ENCODE results near the gene EIF4G3.
"Not testable (repeated sequence)": the region's sequence is repeated elsewhere in the genome, so short reads cannot be mapped to it uniquely, and the experiment has no call there.

The EIF4G3 gene

GRCh38 chr1:21153388-21153787 lies 23.3 kb downstream of the EIF4G3 start:
- no peak for DNase-seq (ENCODE audit: low read depth in 2 of 2, low spot score in 1 of 2)

GRCh38 chr1:21152423-21153100 lies 24.1 kb downstream of the EIF4G3 start:
- no peak for DNase-seq (ENCODE audit: low read depth in 2 of 2, low spot score in 1 of 2)

- no peak for DNase-seq (ENCODE audit: low read depth in 2 of 2, low spot score in 1 of 2)
These were observed 26.8 kb downstream of the EIF4G3 start for GRCh38 chr1:21149855-21150432.

- DNase-seq (ENCODE audit: low read depth in 2 of 2, low spot score in 1 of 2): no peak
These were observed 27.3 kb downstream of the EIF4G3 start for GRCh38 chr1:21149430-21149854.

GRCh38 chr1:21143752-21144151 lies 32.9 kb downstream of the EIF4G3 start:
- no peak for DNase-seq (ENCODE audit: low read depth in 2 of 2, low spot score in 1 of 2)

GRCh38 chr1:21143138-21143537 lies 33.6 kb downstream of the EIF4G3 start:
- DNase-seq (ENCODE audit: low read depth in 2 of 2, low spot score in 1 of 2): no peak

GRCh38 chr1:21141030-21141429 lies 35.7 kb downstream of the EIF4G3 start:
- no peak for DNase-seq (ENCODE audit: low read depth in 2 of 2, low spot score in 1 of 2)

- DNase-seq (ENCODE audit: low read depth in 2 of 2, low spot score in 1 of 2): no peak
These were observed 37.1 kb downstream of the EIF4G3 start for GRCh38 chr1:21139601-21140000.

GRCh38 chr1:21136344-21136743 lies 40.4 kb downstream of the EIF4G3 start:
- not testable (repeated sequence) for DNase-seq (ENCODE audit: low read depth in 2 of 2, low spot score in 1 of 2)

GRCh38 chr1:21131200-21131599 lies 45.5 kb downstream of the EIF4G3 start:
- DNase-seq (ENCODE audit: low read depth in 2 of 2, low spot score in 1 of 2): no peak

GRCh38 chr1:21129407-21129806 lies 47.3 kb downstream of the EIF4G3 start:
- DNase-seq (ENCODE audit: low read depth in 2 of 2, low spot score in 1 of 2): no peak

- no peak for DNase-seq (ENCODE audit: low read depth in 2 of 2, low spot score in 1 of 2)
These were observed 50.4 kb downstream of the EIF4G3 start for GRCh38 chr1:21126324-21126723.

- no peak for DNase-seq (ENCODE audit: low read depth in 2 of 2, low spot score in 1 of 2)
These were observed 51.9 kb downstream of the EIF4G3 start for GRCh38 chr1:21124846-21125245.

GRCh38 chr1:21123287-21123948 lies 53.3 kb downstream of the EIF4G3 start:
- DNase-seq (ENCODE audit: low read depth in 2 of 2, low spot score in 1 of 2): no peak

GRCh38 chr1:21121764-21122471 lies 54.8 kb downstream of the EIF4G3 start:
- no peak for DNase-seq (ENCODE audit: low read depth in 2 of 2, low spot score in 1 of 2)

- no peak for DNase-seq (ENCODE audit: low read depth in 2 of 2, low spot score in 1 of 2)
These were observed 58.5 kb downstream of the EIF4G3 start for GRCh38 chr1:21118167-21118566.

- DNase-seq (ENCODE audit: low read depth in 2 of 2, low spot score in 1 of 2): no peak
These were observed 59.1 kb downstream of the EIF4G3 start for GRCh38 chr1:21117597-21118001.

GRCh38 chr1:21117159-21117558 lies 59.5 kb downstream of the EIF4G3 start:
- DNase-seq (ENCODE audit: low read depth in 2 of 2, low spot score in 1 of 2): no peak

- DNase-seq (ENCODE audit: low read depth in 2 of 2, low spot score in 1 of 2): no peak
These were observed 61.5 kb downstream of the EIF4G3 start for GRCh38 chr1:21115098-21115760.

GRCh38 chr1:21114431-21114830 lies 62.3 kb downstream of the EIF4G3 start:
- DNase-seq (ENCODE audit: low read depth in 2 of 2, low spot score in 1 of 2): no peak

GRCh38 chr1:21110163-21110562 lies 66.5 kb downstream of the EIF4G3 start:
- no peak for DNase-seq (ENCODE audit: low read depth in 2 of 2, low spot score in 1 of 2)

Measured in stimulated activated CD8-positive, alpha-beta memory T cell treated with anti-CD3 and anti-CD28 coated beads, Interleukin-4, amount 100 ng/mL, for 4 hours (primary cell).